ENCODE measurements around the gene TFPI2.

The TFPI2 gene

DNA sequence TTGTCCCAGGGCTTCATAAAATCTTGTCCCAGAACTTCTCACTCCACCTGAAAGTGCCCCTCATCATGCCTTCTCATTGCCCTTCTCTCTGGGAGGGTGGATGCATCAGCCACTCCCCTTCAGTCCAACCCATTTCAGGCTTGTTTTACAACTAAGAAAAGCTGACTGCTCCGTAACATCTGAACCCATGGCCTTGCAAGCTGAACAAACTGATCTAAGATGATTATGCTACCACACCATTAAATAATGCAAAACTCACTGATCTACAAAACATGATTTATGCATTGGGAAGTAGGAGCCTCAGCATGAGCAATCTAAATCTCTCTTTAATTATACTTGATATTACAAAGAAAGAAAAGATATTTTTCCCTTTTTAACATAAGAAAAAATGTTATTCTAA, 34.8 kb downstream of the TFPI2 start:
- no peak for DNase-seq (ENCODE audit: low read depth)

DNA sequence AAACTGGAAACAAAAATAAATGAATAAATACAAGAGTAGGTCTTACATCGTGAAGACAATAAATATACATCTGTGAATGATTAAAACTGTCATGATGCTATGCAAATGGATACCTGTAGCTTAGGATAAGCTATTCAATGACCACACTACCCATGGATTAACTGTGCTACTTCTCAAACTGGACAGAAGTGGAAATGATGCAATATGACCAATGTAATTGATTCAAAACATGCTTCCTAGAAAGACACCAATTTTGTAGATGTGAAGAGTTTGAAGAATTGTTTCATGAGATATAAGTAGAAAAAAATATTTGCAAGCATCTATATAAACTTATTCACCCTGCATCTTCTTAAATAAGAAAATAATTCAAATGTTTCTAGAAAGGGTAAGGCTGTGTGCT, 36.1 kb downstream of the TFPI2 start:
- DNase-seq (ENCODE audit: low read depth) = no peak

DNA sequence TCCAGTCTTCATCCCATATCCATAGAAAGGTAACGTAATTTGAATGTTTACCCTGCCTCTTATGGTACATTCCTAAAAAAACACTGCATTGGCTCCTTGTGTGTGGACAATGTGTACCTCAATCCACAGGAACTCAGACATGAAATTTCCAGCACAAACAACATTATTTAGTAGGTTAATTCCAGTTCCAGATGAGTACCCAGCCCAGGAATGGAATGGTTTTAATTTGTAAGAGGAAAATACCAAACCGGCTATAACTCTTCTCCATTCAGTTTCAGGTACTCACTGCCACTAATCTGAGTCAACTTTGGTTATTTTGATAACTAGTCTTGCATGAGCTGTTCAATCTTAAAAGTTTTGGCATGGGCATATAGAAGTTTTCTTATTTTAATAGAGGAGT, 39.0 kb downstream of the TFPI2 start:
- DNase-seq (ENCODE audit: low read depth) = no peak

GRCh38 chr7:93843260-93843659, 47.3 kb downstream of the TFPI2 start:
- no peak for DNase-seq (ENCODE audit: low read depth)

GRCh38 chr7:93838966-93839365, 51.6 kb downstream of the TFPI2 start:
- DNase-seq (ENCODE audit: low read depth) = no peak

- DNase-seq (ENCODE audit: low read depth) = no peak
Observed at GRCh38 chr7:93837245-93837644, 53.3 kb downstream of the TFPI2 start.

DNA sequence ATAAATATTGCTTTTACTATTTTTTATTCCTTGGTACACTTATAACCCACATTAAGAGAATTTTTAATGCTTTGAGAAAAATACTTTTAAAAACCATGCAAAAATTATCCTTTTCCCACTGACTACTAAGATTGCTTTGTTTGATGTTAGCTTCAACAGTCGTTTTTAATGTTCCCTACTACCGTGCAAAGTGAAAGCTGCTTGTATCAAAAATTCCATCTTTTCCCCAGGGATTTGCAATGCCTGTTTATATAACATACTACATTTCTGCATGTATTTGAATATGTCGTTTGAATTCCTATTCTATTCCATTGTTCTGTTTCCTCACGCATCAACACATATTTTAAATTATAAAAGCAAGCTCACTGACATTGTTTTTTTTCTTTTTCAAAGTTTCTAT, 54.4 kb downstream of the TFPI2 start:
- DNase-seq (ENCODE audit: low read depth) = no peak

GRCh38 chr7:93835702-93836101, 54.9 kb downstream of the TFPI2 start:
- no peak for DNase-seq (ENCODE audit: low read depth)
